A549 (cell line): ENCODE results near the gene CST1. TPM values are rescaled to one million over a fixed set of nuclear protein-coding genes. Genes with fewer than 3 reads are reported as not detected.

Source experiments
- ATAC-seq, 2 experiments: fragments of 200-7000 bp in 1 of 2; fragments of >200 bp in 1 of 2; cut with Nextera tagmentation in 1 of 2; cut with Tn5 transposase in 1 of 2; 3 replicates each; pipeline versions ENCODE4 v1.8.0 to v1.9.1; 2018 to 2020; ENCODE audit warnings: mild to moderate bottlenecking in 1 of 2, moderate library complexity in 1 of 2
- CTCF ChIA-PET: fragments of 300-600 bp; sonication (Branson Sonifier 250); formaldehyde crosslinking; extraction: SDS; loops from one replicate; lab custom pipeline; 2021; ENCODE audit warnings: antibody characterized with exemption, inconsistent platforms; lab: Yijun Ruan, JAX
- POLR2A ChIA-PET: fragments of 350-600 bp; formaldehyde crosslinking; extraction: SDS; loops from one replicate; lab custom pipeline; 2021; ENCODE audit warnings: antibody characterized with exemption, inconsistent platforms; lab: Yijun Ruan, JAX
- DNase-seq, 2 experiments: peaks; one replicate each; pipeline versions ENCODE4 v3.0.0 to v3.0.0-alpha.2; 2011 to 2016; ENCODE audit warnings: low read depth in 1 of 2, low spot score in 1 of 2
- FAIRE-seq: peaks from 2 replicates; lab custom pipeline; 2011; peaks lifted over from hg19 to GRCh38; lab: Jason Lieb, UNC
- H3K27ac ChIP-seq, 2 experiments: fragments of >200 bp; sonication (Bioruptor Twin); formaldehyde crosslinking; 3 replicates each; pipeline ENCODE4 v1.5.1; 2016 to 2017
- H3K4me1 ChIP-seq: fragments of >200 bp; sonication (Bioruptor Twin); formaldehyde crosslinking; 3 replicates; pipeline ENCODE4 v1.6.1; 2016
- H3K4me2 ChIP-seq: fragments of >200 bp; sonication (Bioruptor Twin); formaldehyde crosslinking; 3 replicates; pipeline ENCODE4 v1.6.1; 2016
- H3K4me3 ChIP-seq: fragments of >200 bp; sonication (Bioruptor Twin); formaldehyde crosslinking; 3 replicates; pipeline ENCODE4 v1.5.1; 2016
- H3K9me3 ChIP-seq: fragments of >200 bp; sonication (Bioruptor Twin); formaldehyde crosslinking; 3 replicates; pipeline ENCODE4 v1.6.1; 2016
- CBX8 ChIP-seq: fragments of 200-600 bp; sonication (generic); IDR thresholded peaks from 2 replicates; pipeline ENCODE4 v1.6.1; 2016
- FOSL2 ChIP-seq, 2 experiments: fragments of 450-650 bp in 1 of 2; fragments of >200 bp in 1 of 2; sonication (Bioruptor Twin) in 1 of 2; formaldehyde crosslinking; IDR thresholded peaks; 2 replicates each; pipeline versions ENCODE4 v1.5.0 to v1.6.1; 2016 to 2020; ENCODE audit warnings: mild to moderate bottlenecking in 1 of 2, moderate library complexity in 1 of 2
- HEYL ChIP-seq: fragments of 250-450 bp; sonication (Bioruptor Pico); IDR thresholded peaks from 2 replicates; pipeline ENCODE4 v1.8.0; 2021; ENCODE audit warnings: mild to moderate bottlenecking, moderate library complexity
- KDM5A ChIP-seq: fragments of 200-600 bp; sonication (generic); IDR thresholded peaks from 2 replicates; pipeline ENCODE4 v1.6.1; 2016; ENCODE audit warnings: antibody characterized with exemption, mild to moderate bottlenecking
- MAFK ChIP-seq: fragments of 450-650 bp; IDR thresholded peaks from 2 replicates; pipeline ENCODE4 v1.6.1; 2014; ENCODE audit not compliant: partially characterized antibody
- MAZ ChIP-seq: fragments of 150-350 bp; IDR thresholded peaks from 2 replicates; pipeline ENCODE4 v1.6.1; 2014; ENCODE audit warnings: antibody characterized with exemption, low read depth, low read length, borderline replicate concordance
- MYC ChIP-seq: IDR thresholded peaks from 2 replicates; pipeline ENCODE4 v1.6.1; 2012; ENCODE audit warnings: mild to moderate bottlenecking, inconsistent platforms, low read length, improper control_type of control experiment, borderline replicate concordance
- NPAS2 ChIP-seq: fragments of 250-450 bp; sonication (Bioruptor Pico); IDR thresholded peaks from 2 replicates; pipeline ENCODE4 v1.8.0; 2022; ENCODE audit warnings: mild to moderate bottlenecking, moderate library complexity, borderline replicate concordance
- PHF8 ChIP-seq: fragments of 200-600 bp; sonication (generic); IDR thresholded peaks from 2 replicates; pipeline ENCODE4 v1.6.1; 2016; ENCODE audit warnings: low read depth, mild to moderate bottlenecking, antibody characterized with exemption, moderate library complexity, borderline replicate concordance
- POLR2AphosphoS2 ChIP-seq: conservative IDR thresholded peaks from 2 replicates; pipeline ENCODE4 v1.6.1; 2012; ENCODE audit warnings: low read length, improper control_type of control experiment, inconsistent platforms
- RAD21 ChIP-seq, 2 experiments: fragments of >200 bp in 1 of 2; sonication (Bioruptor Twin) in 1 of 2; formaldehyde crosslinking in 1 of 2; IDR thresholded peaks in 1 of 2; conservative IDR thresholded peaks in 1 of 2; 2 replicates in 1 of 2; 3 replicates in 1 of 2; pipeline ENCODE4 v1.6.1; 2012 to 2018; ENCODE audit warnings: inconsistent platforms in 1 of 2
- RCOR1 ChIP-seq: fragments of 150-350 bp; IDR thresholded peaks from 2 replicates; pipeline ENCODE4 v1.6.1; 2014; ENCODE audit warnings: antibody characterized with exemption, low read length, low read depth
- REST ChIP-seq: fragments of 200-600 bp; sonication (generic); IDR thresholded peaks from 2 replicates; pipeline ENCODE4 v1.6.1; 2016; ENCODE audit warnings: antibody characterized with exemption, mild to moderate bottlenecking, moderate library complexity
- SREBF2 ChIP-seq: fragments of 450-650 bp; IDR thresholded peaks from 2 replicates; pipeline ENCODE4 v1.6.1; 2014; ENCODE audit warnings: mild to moderate bottlenecking, moderate library complexity
- USF2 ChIP-seq: fragments of 450-650 bp; IDR thresholded peaks from 2 replicates; pipeline ENCODE4 v1.6.1; 2014; ENCODE audit warnings: antibody characterized with exemption
- ZC3H11A ChIP-seq: fragments of 450-650 bp; IDR thresholded peaks from 2 replicates; pipeline ENCODE4 v1.6.1; 2014; ENCODE audit warnings: antibody characterized with exemption, mild to moderate bottlenecking
- ZSCAN20 ChIP-seq: fragments of 250-450 bp; sonication (Bioruptor Pico); IDR thresholded peaks from 2 replicates; pipeline ENCODE4 v1.8.0; 2022; ENCODE audit warnings: mild to moderate bottlenecking, moderate library complexity
- WGBS: methylation state at CpG from one replicate; pipeline ENCODE4 v1.1.6; 2017; ENCODE audit errors: missing lambda C conversion rate; 5-methylcytosine and 5-hydroxymethylcytosine counted together
- polyA plus RNA-seq, 4 experiments: library from polyadenylated mRNA; depleted of rRNA in 3 of 4; stranded (reverse); fragments of >200 nt; fragmentation: RNase III in 1 of 4; extraction: RNeasy Plus Mini Kit Qiagen cat#74134 plus additional on column Dnase treatment in 1 of 4; gene quantifications; 2 replicates in 3 of 4; 3 replicates in 1 of 4; pipeline ENCODE4 v1.2.3, GENCODE V29; 2011 to 2017
- TF ChIP-seq, protein P1 (sequence below): fragments of >200 bp; sonication (Bioruptor Twin); formaldehyde crosslinking; IDR thresholded peaks from 3 replicates; pipeline ENCODE4 v1.5.1; 2016
- TF ChIP-seq, protein P2 (sequence below): fragments of >200 bp; sonication (Bioruptor Twin); formaldehyde crosslinking; IDR thresholded peaks from 2 replicates; pipeline ENCODE4 v1.6.1; 2016
- TF ChIP-seq, protein P3 (sequence below): IDR thresholded peaks from 2 replicates; pipeline ENCODE4 v1.6.1; 2012

CST1 gene
- polyA plus RNA-seq, 2 of the 4 experiments (the other 2 are of a cell fraction), result 0.28 to 2.1 TPM

- CTCF ChIA-PET, result no interaction called here
- H3K4me3 ChIP-seq, result no peak overlapping the region
- TF ChIP-seq SREBF2 (no peak), PHF8 (no peak), ZC3H11A (no peak), HEYL (no peak), MAFK (no peak), KDM5A (no peak), MAZ (no peak), MYC (no peak), REST (no peak), CBX8 (no peak), RCOR1 (no peak), FOSL2 (IDR thresholded peaks at IDR 0.05) (no peak), FOSL2 (CRISPR knock-in tag; IDR thresholded peaks at IDR 0.05) (no peak), ZSCAN20 (CRISPR knock-in tag) (no peak), USF2 (no peak), RAD21 (conservative IDR thresholded peaks at IDR 0.05 in 1 of 2, IDR thresholded peaks at IDR 0.05 in 1 of 2) (no peak), POLR2AphosphoS2 (no peak)
- TF ChIP-seq, protein P1, sequence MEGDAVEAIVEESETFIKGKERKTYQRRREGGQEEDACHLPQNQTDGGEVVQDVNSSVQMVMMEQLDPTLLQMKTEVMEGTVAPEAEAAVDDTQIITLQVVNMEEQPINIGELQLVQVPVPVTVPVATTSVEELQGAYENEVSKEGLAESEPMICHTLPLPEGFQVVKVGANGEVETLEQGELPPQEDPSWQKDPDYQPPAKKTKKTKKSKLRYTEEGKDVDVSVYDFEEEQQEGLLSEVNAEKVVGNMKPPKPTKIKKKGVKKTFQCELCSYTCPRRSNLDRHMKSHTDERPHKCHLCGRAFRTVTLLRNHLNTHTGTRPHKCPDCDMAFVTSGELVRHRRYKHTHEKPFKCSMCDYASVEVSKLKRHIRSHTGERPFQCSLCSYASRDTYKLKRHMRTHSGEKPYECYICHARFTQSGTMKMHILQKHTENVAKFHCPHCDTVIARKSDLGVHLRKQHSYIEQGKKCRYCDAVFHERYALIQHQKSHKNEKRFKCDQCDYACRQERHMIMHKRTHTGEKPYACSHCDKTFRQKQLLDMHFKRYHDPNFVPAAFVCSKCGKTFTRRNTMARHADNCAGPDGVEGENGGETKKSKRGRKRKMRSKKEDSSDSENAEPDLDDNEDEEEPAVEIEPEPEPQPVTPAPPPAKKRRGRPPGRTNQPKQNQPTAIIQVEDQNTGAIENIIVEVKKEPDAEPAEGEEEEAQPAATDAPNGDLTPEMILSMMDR, result no peak
- TF ChIP-seq, protein P2, sequence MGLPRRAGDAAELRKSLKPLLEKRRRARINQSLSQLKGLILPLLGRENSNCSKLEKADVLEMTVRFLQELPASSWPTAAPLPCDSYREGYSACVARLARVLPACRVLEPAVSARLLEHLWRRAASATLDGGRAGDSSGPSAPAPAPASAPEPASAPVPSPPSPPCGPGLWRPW, result no peak
- TF ChIP-seq, protein P3, sequence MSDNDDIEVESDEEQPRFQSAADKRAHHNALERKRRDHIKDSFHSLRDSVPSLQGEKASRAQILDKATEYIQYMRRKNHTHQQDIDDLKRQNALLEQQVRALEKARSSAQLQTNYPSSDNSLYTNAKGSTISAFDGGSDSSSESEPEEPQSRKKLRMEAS, result no peak
- TF ChIP-seq, all 56 proteins: peak for 0
- Histone ChIP-seq H3K9me3 (no peaks in the 10 kb centered on the region), H3K4me1 (peaks cover 20% of the 10 kb centered on the region), H3K27ac (no peak overlapping the region), H3K4me2 (no peak overlapping the region)
- POLR2A ChIA-PET, result no interaction called here
- WGBS, result 90% methylated on average over 3 of the region's 3 CpGs
- no peak for DNase-seq
- no peak for ATAC-seq
- no peak for FAIRE-seq
Observed at GRCh38 chr20:23753194-23753548, 2.4 kb upstream of the CST1 start.

GRCh38 chr20:23752481-23753193 lies 1.9 kb upstream of the CST1 start:
- ATAC-seq (no peak), FAIRE-seq (no peak), DNase-seq (no peak)
- no peaks in the 10 kb centered on the region for H3K9me3 ChIP-seq
- no peak overlapping the region for H3K4me2 ChIP-seq
- no peak overlapping the region for H3K27ac ChIP-seq
- ChIA-PET CTCF (no interaction called here), POLR2A (no interaction called here)
- TF ChIP-seq SREBF2 (no peak), FOSL2 (IDR thresholded peaks at IDR 0.05) (no peak), FOSL2 (CRISPR knock-in tag; IDR thresholded peaks at IDR 0.05) (no peak), NPAS2 (CRISPR knock-in tag) (no peak)
- WGBS, result 74% methylated on average over 11 of the region's 11 CpGs
- peaks cover 20% of the 10 kb centered on the region for H3K4me1 ChIP-seq
- H3K4me3 ChIP-seq, result no peak overlapping the region
